Measurements from ENCODE around the gene FAM131A.

DNA sequence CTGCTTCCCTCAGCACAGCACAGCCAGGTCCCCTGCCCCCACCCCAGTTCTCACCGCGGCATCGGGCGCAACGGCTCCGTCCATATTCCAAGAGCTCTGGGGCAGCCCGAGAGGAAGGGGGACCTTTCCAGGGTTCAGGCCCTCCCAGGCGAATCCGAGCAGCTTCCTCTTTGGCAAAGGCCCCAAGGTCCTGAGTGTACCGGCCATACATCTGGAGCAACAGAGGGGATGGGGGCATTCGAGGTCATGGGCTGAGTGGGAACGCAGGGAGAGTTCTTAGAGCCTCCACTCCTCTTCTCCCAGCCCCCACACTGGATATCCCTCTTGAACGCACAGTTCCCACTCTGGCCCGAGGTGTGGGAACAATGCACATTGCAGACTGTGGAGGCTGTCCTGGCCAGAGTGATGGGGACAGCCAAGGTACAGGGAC lies 21.5 kb downstream of the FAM131A start:
- TF ChIP-seq, protein P1, sequence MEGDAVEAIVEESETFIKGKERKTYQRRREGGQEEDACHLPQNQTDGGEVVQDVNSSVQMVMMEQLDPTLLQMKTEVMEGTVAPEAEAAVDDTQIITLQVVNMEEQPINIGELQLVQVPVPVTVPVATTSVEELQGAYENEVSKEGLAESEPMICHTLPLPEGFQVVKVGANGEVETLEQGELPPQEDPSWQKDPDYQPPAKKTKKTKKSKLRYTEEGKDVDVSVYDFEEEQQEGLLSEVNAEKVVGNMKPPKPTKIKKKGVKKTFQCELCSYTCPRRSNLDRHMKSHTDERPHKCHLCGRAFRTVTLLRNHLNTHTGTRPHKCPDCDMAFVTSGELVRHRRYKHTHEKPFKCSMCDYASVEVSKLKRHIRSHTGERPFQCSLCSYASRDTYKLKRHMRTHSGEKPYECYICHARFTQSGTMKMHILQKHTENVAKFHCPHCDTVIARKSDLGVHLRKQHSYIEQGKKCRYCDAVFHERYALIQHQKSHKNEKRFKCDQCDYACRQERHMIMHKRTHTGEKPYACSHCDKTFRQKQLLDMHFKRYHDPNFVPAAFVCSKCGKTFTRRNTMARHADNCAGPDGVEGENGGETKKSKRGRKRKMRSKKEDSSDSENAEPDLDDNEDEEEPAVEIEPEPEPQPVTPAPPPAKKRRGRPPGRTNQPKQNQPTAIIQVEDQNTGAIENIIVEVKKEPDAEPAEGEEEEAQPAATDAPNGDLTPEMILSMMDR (conservative IDR thresholded peaks at IDR 0.05; ENCODE audit: low read depth, low read length), result no peak
- TF ChIP-seq MAFK (IDR thresholded peaks at IDR 0.05; ENCODE audit: low read depth, low read length) (no peak), POLR2A (IDR thresholded peaks at IDR 0.05; ENCODE audit: low read depth, low read length) (no peak), CEBPB (IDR thresholded peaks at IDR 0.05; ENCODE audit: low read depth, low read length) (no peak), MAZ (IDR thresholded peaks at IDR 0.05; ENCODE audit: borderline replicate concordance, low read depth, low read length) (no peak), MXI1 (IDR thresholded peaks at IDR 0.05; ENCODE audit: borderline replicate concordance, low read depth, low read length) (no peak), RAD21 (IDR thresholded peaks at IDR 0.05; ENCODE audit: low read length) (no peak), BHLHE40 (IDR thresholded peaks at IDR 0.05; ENCODE audit: low read depth, low read length) (no peak)
- TF ChIP-seq, protein P2, sequence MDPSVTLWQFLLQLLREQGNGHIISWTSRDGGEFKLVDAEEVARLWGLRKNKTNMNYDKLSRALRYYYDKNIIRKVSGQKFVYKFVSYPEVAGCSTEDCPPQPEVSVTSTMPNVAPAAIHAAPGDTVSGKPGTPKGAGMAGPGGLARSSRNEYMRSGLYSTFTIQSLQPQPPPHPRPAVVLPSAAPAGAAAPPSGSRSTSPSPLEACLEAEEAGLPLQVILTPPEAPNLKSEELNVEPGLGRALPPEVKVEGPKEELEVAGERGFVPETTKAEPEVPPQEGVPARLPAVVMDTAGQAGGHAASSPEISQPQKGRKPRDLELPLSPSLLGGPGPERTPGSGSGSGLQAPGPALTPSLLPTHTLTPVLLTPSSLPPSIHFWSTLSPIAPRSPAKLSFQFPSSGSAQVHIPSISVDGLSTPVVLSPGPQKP (IDR thresholded peaks at IDR 0.05; ENCODE audit: borderline replicate concordance, low read depth, low read length), result no peak

Measured in IMR-90 (cell line).